Stimulated activated CD8-positive, alpha-beta memory T cell treated with anti-CD3 and anti-CD28 coated beads, Interleukin-12 subunit alpha, Interleukin-12 subunit beta, amount 100 ng/mL, for 24 hours (primary cell): ENCODE data around the gene MAS1.

Experiments used
- DNase-seq: peaks from one replicate; pipeline ENCODE4 v3.0.0-alpha.2; 2020; ENCODE audit errors: extremely low read depth

MAS1 gene

DNA sequence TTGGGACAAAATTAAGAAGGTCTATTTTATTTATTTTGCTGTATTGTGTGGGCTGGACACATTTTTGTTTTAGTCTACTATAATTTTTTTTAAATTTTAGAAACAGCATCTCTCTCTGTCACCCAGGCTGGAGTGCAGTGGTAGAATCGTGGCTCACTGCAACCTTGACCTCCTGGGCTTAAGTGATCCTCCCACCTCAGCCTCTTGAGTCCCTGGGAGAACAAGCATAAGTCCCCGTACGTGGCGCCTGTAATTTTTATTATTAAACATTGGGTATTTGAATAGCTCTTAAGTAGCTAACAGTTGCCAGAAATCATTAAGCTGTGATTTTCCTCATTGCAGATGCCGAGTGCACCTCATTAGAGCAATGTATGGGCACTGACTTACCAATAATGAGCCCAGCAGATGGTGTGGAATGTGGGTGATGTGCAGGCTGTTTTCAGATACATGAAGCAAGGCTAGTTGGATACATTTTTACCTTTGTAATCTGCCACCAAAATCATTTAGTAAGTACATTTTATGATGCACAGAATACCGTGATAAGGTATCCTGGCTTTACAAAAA, 10.3 kb upstream of the MAS1 start:
- DNase-seq: no peak

DNA sequence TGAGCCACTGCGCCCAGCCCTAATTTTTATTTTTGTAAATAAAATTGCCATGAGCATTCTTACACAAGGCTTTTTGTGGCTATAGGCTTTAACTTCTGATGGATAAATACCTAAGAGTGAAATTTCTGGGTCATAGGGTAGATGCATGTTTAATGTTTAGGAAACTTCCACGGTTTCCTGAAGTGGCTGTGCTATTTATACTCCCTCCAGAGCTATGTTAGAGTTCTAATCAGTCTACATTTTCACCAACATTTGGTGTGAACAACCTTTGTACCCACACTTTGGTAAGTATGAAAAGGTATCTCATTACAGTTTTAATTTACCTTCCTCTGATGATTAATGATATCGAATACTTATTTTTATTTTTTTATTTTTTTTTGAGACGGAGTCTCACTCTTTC, 6.1 kb upstream of the MAS1 start:
- no peak for DNase-seq

DNA sequence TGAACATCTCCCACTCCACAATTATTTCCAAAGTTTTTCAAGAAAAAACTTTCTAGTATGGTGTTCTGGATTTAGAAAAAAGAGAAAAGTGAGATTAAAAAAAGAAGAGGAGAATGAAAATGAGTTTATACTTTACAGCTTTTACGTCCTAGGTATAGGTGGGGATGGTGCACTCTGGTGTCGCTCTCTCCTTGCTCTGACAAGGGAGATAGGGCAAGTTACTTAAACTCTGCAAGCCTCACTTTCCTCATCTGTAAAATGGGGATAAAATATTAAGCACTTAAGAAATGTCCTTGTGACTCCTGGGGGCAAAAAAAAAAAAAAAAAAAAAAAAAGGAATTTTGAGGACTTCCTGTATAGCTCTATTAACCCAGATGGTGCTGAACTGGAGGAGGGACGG, 4.5 kb upstream of the MAS1 start:
- no peak for DNase-seq

DNA sequence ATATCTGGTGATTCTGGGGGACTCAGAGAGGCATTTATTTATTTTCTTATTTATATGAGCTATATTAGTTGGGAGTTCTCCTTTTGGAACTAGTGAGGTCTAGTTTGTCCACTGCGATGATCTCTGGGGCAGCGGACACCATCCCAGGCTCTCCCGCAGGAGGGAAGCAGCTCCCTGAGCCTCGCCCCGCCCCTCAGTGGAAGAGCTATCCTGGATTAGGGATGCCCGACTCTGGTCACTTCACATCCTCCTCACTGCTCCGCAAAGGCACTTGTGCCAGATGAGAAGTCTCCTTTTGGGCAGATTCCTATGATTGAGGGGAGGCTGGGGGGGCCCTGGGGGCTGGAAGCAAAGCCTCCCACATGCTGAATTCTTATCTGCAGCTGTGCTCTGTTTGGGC, 3.6 kb upstream of the MAS1 start:
- DNase-seq: no peak

DNA sequence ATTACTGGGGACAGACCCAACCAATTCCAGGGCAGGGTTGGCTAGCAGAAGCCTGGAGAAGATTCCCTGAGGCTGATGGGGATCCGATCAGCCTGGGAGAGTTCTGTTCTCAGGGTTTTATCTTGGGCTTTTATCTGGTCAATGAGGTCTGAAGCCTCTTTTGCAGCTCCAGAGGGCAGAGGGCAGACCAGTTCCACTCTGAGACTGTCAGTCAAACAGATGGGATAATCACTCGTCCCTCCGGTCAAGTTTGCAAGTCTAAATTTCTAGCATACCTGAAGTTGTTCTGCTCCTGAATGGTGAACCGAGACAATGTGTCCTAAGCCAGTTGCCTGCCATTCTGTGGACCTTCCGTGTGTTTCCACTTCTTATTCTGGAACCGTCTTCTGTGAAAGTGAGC, 3.0 kb upstream of the MAS1 start:
- DNase-seq: no peak

DNA sequence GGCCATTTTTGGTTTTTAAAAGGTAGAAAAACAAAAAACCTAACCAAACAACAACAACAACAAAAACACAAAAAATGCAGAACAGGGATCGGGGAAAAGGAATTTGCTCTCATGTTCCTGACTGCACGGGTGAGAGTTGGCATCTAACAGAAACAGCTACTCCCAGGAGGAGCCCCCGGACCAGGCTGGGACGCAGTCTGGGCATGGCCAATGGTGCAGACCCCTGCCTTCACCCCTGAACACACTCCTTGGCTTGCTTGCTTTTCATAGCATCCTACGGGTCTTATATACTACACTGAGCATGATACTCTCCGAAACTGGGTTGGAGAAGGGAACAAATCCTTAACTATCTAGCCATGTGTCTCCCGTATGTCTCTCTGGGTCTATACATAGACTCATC, 587 bp upstream of the MAS1 start:
- no peak for DNase-seq

DNA sequence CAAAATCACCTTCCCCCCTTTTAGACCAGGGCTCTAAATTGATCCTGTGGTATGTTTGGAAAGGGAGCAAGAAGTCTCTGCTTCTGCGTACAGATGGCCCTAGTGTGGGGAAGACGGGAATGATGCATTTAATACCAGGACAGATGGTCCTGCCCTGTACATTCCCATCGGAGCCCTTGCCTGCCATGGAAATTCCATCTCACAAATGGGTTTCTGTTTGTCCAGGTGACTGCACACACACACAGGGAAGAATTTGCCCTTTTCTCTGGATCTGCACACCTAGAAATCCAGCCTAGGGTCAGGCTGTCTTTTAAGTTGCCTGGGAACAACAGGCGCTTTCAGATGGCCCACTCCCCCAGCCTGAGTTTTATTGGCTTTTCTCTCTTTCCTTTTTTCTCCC, 1.3 kb downstream of the MAS1 start:
- no peak for DNase-seq

DNA sequence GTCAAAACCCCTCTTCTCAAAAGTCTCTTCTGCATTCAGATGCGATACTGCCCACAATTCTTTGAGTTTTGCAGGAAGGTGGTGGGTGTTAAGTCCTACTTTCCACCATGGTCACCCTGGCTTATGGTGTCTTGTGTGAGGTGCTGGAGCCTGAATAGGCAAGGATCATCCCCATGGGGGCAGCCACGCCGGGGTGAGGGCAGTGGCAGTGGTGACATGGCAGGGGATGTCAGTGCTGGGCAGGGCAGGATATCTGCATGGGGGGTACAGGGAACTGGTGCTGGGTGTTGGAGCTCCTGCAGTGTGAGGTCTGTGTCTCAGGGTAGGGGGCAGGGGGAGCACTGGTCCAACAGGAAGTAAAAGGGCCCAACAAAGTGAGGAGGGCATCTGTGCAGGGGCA, 2.3 kb downstream of the MAS1 start:
- DNase-seq: no peak

DNA sequence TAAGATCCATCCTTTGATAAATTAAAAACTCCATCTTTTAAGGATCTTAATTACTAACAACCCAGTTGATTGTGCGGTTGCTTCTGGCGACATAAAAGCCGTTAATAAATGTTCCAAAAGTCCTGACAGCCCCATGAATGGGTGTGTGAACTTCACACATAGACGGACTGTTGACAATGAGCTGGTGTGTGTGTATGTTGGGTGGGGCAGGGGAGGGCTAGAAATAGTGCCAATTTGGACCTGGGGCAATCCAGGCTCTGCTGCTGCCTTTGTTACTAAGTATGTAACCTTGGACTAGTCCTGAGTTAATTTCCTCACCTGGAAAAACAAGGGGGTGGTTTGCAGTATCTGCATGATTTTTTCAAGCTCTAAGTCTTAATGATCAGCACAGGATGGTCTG, 4.2 kb downstream of the MAS1 start:
- no peak for DNase-seq

DNA sequence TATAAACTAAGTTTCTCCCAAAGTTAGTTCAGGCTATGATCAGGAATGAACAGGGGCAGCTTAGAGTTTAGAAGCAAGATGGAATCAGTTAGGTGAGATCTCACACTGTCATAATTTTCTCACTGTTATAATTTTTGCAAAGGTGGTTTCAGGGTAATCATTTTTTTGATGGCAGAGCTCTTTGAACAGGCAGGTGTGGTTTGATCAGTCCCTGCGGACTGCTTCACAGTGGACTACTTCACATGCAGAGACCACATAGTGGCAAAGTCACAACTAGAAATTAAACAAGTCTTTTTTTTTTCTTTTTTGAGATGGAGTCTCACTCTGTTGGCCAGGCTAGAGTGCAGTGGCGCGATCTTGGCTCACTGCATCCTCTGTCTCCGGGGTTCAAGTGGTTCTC, 6.8 kb downstream of the MAS1 start:
- DNase-seq: no peak

DNA sequence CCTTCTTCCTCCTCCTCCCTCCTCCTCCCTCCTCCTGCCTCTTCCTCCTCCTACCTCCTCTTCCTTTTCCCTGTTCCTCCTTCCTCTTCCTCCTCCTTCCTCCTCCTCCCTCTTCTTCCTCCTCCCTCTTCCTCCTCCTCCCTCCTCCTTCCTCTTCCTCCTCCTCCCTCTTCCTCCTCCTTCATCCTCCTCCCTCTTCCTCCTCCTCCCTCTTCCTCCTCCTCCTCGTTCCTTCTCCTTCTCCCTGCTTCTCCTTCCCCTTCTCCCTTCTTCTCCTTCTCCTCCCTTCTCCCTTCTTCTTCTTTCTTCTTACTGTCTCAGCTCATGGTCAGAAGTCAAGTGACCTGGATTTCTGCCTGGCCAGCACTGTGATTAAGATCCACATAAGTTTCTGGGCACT, 7.7 kb downstream of the MAS1 start:
- DNase-seq: no peak

DNA sequence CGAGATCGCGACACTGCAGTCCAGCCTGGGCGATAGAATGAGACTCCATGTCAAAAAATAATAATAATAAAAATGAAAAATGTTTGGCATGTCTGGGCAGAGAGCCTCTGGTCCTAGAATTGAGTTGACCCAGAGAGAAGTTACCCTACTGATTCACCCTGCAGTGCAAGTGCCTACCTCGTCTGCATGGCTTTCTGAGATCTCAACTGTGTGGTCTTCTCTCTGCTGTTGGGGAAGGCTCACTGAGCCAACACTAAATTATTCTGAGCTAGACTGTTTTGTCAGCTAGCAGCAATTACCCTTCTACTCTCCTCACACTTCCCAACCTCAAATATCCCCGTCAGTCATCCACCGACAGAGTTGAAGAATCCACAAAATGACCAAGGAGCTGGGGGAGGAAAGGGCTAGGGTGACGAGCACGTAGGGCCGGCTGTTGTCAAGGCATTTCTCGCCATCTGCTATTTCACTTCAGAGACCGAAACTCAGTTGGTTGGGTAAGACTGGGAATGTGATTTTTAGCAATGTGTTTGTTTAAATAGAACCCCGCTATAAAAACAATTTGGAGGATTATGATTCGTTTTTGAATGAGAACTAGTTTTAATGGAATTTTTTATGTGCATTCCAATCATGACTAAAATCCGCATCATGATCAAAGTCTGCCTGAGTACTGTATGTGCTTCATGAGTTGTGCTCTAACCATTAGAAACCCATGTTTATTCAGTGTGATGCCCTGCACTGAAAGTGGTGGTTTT, 9.4 kb downstream of the MAS1 start:
- DNase-seq: no peak

DNA sequence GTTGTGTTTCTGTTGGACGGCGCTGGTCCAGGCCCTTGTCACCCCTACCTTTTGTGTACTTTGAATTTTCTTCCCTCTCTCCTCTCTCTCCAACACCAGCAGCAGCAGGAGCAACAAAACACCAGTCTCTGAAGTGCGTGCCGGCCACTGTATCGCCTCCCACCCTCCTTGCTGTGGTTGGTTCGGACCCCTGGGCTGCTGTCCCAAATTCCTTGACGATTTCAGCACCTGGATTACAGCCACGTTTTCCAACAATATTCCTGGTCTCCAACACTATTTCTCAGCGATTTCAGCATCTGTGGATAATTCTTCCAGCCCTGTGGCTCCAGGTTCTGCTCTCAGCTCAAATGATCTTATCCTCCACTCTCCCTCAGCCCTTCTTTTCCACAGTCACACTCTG, 11.8 kb downstream of the MAS1 start:
- no peak for DNase-seq

DNA sequence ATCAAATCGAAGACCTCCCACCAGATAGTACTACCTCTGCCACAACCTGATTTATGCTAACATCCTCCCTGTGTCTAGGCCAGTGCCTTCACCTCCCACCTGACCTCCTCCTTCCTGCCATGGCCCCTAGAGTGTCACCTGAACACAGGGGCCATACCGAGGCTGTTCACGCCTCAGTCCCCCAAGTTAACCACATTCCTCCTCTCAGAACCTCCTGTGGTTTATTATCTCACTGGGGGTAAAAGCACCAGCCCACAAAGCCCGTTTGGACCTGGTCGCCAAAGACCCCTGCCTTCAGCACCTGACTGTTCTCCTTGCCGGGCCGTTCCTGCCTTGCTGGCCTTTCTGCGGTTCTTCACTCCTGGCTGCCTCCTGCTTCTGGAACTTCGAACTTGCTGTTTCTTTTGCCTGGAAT, 13.7 kb downstream of the MAS1 start:
- DNase-seq: no peak

DNA sequence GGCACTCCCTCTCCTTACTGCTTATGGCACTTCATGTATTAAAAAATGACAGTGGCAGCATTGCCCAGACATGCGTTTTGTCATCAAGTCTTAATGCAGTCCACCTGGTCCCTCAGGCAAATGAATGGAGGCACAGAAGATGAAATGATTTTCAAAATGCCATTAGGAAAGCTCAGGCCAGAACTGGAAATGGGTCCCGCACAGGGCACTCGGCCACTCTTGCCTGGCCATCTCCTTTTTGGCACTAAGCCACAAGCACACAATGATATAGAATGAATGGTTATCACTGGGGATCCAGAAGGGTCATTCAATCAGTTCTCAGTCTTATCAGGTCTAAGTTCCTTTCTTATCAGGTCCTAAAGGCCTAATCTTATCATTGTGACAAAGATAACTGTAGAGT, 15.6 kb downstream of the MAS1 start:
- no peak for DNase-seq

DNA sequence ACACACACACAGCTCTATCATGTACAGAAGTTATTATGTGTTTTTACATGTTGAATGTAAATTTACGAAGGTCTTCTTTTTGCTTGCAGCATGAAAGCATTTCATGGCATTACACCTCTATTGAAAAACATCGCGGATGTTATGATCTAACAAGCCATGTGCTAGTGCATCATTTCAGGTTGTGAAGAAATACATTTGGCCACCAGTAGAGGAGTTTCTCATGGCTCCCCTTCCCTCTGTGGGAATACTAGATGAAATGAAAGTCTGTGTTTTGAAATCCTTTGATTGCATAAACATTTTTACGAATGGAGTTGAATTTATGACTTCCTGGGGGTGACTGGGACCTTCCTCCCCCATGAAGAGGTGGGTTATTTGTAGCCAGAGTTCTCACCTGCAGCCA, 17.7 kb downstream of the MAS1 start:
- DNase-seq: no peak

DNA sequence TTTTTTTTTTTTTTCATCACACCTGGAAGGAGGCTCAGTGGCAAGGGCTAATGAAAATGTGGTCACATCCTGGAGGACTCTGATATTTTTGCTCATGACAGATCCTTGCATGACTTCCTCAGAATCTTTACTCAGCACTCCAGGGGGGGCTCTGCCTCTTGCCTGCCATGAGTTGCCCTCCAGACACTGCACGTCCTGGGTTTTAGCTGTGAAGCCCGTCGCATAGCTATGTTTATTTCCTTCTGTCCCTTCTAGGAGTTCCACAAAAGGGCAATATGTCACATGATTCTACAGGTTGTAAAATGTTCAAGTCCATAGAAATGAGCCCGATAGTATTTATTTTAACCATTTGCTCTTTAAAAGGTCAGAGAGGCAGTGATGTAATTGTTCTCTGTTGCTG, 18.2 kb downstream of the MAS1 start:
- DNase-seq: no peak

DNA sequence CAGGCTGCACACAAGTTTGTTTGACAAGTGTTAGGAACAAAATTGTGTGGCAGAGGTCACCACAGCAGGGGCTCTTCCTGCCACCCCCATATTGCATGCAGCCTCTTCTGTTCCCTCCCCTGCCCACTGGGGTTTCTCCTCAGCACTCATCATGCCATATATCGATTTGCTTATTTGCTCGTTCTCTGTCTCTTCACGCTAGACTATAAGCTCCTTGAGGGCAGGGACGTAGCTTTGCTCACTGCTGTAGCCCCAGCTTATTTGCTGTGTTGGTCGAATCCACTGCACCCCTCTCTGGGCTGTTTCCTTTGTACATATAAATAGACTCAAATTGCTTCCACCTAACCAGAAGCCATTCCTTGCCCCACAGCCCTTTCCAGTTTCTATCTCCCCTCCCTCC, 19.6 kb downstream of the MAS1 start:
- DNase-seq: no peak

DNA sequence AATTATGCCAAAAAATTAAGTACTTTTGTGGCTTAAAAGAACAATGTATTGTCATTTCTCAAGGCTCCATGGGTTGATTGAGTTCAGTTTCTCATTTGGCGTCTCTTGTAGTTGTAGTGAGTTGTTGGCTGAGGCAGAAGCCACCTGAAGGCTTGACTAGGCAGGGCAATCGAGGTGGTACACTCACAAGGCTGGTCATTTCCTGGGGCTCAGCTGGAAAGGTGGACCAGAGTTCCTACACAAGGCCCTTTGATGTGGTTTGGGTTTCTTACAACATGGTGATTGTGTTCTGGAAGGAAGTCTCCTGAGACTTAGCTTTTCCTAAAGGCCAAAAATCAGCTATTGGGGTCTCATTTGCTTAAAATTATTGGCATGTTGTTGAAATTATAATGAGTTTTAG, 22.6 kb downstream of the MAS1 start:
- no peak for DNase-seq

DNA sequence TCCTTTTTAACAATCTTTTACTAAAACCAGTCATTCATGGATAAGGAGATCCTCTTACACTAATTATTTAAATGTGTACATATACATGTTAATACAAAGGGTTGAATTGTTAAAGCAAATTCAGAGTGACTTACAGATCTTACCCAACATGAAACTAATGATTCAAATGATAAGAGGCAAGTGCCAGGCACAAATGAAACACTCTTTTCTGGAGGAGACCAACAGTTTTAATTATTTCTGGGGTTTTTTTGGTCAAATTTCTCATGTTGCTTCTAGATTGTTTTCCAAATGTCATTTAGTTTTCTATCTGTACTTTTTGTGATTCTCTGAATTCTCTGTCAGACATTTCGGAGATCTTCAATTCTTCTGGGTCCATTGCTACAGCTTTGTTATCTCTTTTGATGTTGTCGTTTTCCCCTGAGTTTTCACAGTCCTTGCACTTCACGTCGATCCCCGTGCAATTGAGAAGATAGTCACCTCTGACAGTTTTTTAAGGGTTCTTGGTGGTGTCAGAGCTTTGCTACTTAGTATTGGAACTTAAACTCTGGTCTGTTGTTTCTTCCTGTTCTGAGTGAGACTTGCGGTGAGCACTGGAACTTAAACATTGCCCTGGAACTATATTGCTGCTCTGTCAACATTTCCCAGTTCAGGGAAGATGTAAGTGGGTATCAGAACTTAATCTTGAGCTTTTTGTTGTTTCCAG, 23.2 kb downstream of the MAS1 start:
- DNase-seq: no peak

DNA sequence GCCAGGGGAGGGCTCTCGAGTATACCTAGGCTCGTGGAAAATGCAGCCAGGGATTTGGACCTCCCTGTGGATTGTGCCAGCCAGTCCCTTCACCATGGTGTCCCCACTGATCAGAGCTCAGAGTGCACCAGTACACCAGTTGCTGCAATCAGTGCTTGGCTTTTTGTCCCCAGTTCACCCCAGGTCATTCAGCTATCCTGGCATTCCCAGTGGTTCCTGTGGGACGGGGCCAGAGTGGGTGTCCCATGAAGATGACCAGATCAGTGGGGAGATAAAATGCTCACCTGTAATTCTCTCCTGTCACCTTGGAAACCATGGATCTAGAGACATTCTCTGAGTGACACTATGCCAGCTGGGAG, 23.8 kb downstream of the MAS1 start:
- DNase-seq: no peak

DNA sequence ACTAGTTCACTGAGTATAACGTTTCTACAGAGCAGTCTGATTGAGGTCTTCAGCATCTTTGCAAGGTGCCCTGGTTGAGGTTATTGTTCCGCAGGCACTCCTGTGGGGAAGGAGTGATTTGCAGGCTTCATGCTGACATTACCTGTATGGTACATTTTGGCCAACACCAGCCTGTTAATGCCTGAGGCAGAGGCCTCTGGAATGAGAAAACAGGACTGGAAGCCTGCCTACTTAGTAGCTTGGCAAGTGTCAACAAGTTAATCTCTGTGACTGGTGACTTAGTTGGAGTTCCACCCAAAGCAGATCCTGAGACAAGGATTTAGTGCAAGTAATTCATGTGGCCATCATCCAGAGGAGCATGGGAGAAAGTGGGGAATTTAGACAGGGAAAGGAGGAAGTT, 24.6 kb downstream of the MAS1 start:
- DNase-seq: no peak

DNA sequence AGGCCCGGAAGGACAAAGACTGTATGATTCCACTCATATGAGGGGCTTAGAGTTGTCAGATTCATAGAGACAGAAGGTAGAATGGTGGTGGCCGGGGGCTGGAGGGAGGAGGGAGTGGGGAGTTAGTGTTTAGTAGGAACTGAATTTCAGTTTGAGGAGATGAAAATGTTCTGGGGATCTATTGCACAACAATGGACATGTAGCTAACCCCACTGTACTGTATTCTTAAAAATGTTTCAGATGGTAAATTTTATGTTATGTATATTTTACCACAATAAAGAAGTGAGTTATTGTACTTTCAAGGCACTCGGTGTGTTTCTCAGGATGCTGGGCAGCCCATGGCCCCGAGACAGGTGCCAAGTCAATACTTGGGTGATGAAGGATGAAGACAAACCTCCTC, 25.4 kb downstream of the MAS1 start:
- no peak for DNase-seq

DNA sequence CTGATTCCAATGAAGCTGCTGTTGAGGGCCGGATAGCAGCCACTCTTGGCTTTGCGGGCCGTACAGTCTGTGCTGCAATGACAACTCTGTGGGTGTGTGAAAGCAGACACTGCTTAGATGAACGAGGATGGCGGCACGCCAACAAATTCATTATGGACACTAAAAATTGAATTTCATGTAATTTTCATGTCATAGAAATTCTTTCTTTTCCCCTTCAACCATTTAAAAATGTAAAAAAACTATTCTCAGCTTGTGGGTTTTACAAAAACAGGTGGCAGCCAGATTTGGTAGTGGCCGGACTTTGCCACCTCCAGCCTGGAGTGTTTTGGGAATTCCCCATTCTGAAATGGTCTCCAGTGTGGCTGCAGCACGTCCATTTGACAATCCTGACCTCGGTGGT, 26.0 kb downstream of the MAS1 start:
- no peak for DNase-seq
